Endothelial cell of umbilical vein (primary cell): ENCODE results near the gene SETD6. TPM values are rescaled to one million over a fixed set of nuclear protein-coding genes. Genes with fewer than 3 reads are reported as not detected.
A peak's percentile ranks its signal among the peaks of the same experiment; 100 is the strongest.

Source experiments
- BruUV-seq: library from RNA; stranded (reverse); fragments of 400-500 nt; replicated peaks from 2 replicates; lab custom pipeline; 2021; lab: Mats Ljungman, UMichigan
- CTCF ChIA-PET: fragments of 300-600, 350-600 bp; sonication (Branson Sonifier 250); formaldehyde crosslinking; loops from one replicate; lab custom pipeline; 2021; ENCODE audit warnings: antibody characterized with exemption, inconsistent platforms; lab: Charles Lee
- POLR2A ChIA-PET: fragments of 300-600, 350-600 bp; sonication (Branson Sonifier 250); formaldehyde crosslinking; loops from one replicate; lab custom pipeline; 2021; ENCODE audit warnings: antibody characterized with exemption, inconsistent platforms; lab: Charles Lee
- DNase-seq: peaks from one replicate; pipeline ENCODE4 v3.0.0-alpha.2; 2011; ENCODE audit warnings: low read depth, low spot score
- FAIRE-seq: peaks from 2 replicates; lab custom pipeline; 2011; peaks lifted over from hg19 to GRCh38; lab: Jason Lieb, UNC
- H2AFZ ChIP-seq: 2 replicates; pipeline ENCODE4 v1.6.0; 2012; ENCODE audit warnings: low read depth, low read length, control low read depth, inconsistent platforms
- H3K27ac ChIP-seq: 2 replicates; pipeline ENCODE4 v1.5.1; 2011; ENCODE audit warnings: low read depth, mild to moderate bottlenecking, control low read depth, low read length, moderate library complexity; ENCODE audit not compliant: insufficient read depth
- H3K27me3 ChIP-seq, 2 experiments: 2 replicates each; pipeline versions ENCODE4 v1.6.0 to v1.6.1; 2011; ENCODE audit warnings: low read length in 2 of 2, mixed read lengths in 1 of 2; ENCODE audit not compliant: control insufficient read depth in 2 of 2, insufficient read depth in 2 of 2
- H3K36me3 ChIP-seq, 2 experiments: 2 replicates in 1 of 2; 3 replicates in 1 of 2; pipeline ENCODE4 v1.5.1; 2011; ENCODE audit warnings: low read length in 2 of 2, mild to moderate bottlenecking in 1 of 2, moderate library complexity in 1 of 2; ENCODE audit not compliant: control insufficient read depth in 2 of 2, insufficient read depth in 2 of 2; ENCODE audit errors: extremely low read depth in 1 of 2
- H3K4me1 ChIP-seq: 3 replicates; pipeline ENCODE4 v1.5.1; 2011; ENCODE audit warnings: mild to moderate bottlenecking, low read length; ENCODE audit not compliant: control insufficient read depth, insufficient read depth; ENCODE audit errors: extremely low read depth
- H3K4me2 ChIP-seq: 2 replicates; pipeline ENCODE4 v1.6.1; 2011; ENCODE audit warnings: low read length, control low read depth, mixed read lengths; ENCODE audit not compliant: insufficient read depth
- H3K4me3 ChIP-seq, 3 experiments: fragments of 200-600 bp in 1 of 3; sonication (generic), shearing (Covaris generic) in 1 of 3; replicated peaks in 1 of 3; 2 replicates each; pipeline ENCODE4 v1.5.1; 2011 to 2016; ENCODE audit warnings: control low read depth in 3 of 3, low read length in 3 of 3, mild to moderate bottlenecking in 2 of 3, inconsistent platforms in 1 of 3, low read depth in 1 of 3, moderate library complexity in 1 of 3; ENCODE audit not compliant: insufficient read depth in 1 of 3
- H3K79me2 ChIP-seq: 2 replicates; pipeline ENCODE4 v1.6.0; 2012; ENCODE audit warnings: low read length, inconsistent platforms; ENCODE audit not compliant: control insufficient read depth, insufficient read depth
- H3K9ac ChIP-seq: replicated peaks from 2 replicates; pipeline ENCODE3; 2011; ENCODE audit warnings: low read length, control low read depth; ENCODE audit not compliant: insufficient read depth; ENCODE audit errors: extremely low read depth
- H3K9me1 ChIP-seq: replicated peaks from 3 replicates; pipeline ENCODE4 v1.6.0; 2011; ENCODE audit warnings: mild to moderate bottlenecking, low read length; ENCODE audit not compliant: control insufficient read depth, insufficient read depth; ENCODE audit errors: extremely low read depth
- H3K9me3 ChIP-seq: replicated peaks from 2 replicates; pipeline ENCODE4 v1.5.1; 2012; ENCODE audit warnings: low read length, inconsistent platforms; ENCODE audit not compliant: control insufficient read depth, insufficient read depth
- H4K20me1 ChIP-seq: replicated peaks from 2 replicates; pipeline ENCODE3; 2011; ENCODE audit warnings: mild to moderate bottlenecking, low read length; ENCODE audit not compliant: control insufficient read depth, insufficient read depth; ENCODE audit errors: extremely low read depth
- EZH2 ChIP-seq: IDR thresholded peaks from 2 replicates; pipeline ENCODE4 v1.6.1; 2012; ENCODE audit warnings: borderline replicate concordance, low read depth, mild to moderate bottlenecking, moderate library complexity, low read length, inconsistent platforms; ENCODE audit not compliant: severe bottlenecking
- FOS ChIP-seq: IDR thresholded peaks from 2 replicates; pipeline ENCODE4 v1.6.1; 2011; ENCODE audit warnings: mild to moderate bottlenecking, low read length, moderate library complexity, borderline replicate concordance; ENCODE audit not compliant: insufficient read depth
- GATA2 ChIP-seq: IDR thresholded peaks from 2 replicates; pipeline ENCODE4 v1.7.0; 2011; ENCODE audit warnings: low read depth, mild to moderate bottlenecking, moderate library complexity, mixed read lengths, low read length; ENCODE audit not compliant: insufficient read length, insufficient read depth
- JUN ChIP-seq: IDR thresholded peaks from 2 replicates; pipeline ENCODE4 v1.6.1; 2011; ENCODE audit warnings: borderline replicate concordance, low read depth; ENCODE audit not compliant: insufficient read length, insufficient read depth
- MYC ChIP-seq: IDR thresholded peaks from one replicate; pipeline ENCODE4 v1.6.1; 2011; ENCODE audit warnings: mild to moderate bottlenecking, low read depth, low read length
- POLR2A ChIP-seq: IDR thresholded peaks from 2 replicates; pipeline ENCODE4 v1.6.1; 2012; ENCODE audit warnings: low read depth, mild to moderate bottlenecking, control low read depth, low read length
- POLR2AphosphoS5 ChIP-seq: IDR thresholded peaks from 2 replicates; pipeline ENCODE4 v1.6.1; 2012; ENCODE audit warnings: low read depth, mild to moderate bottlenecking, control low read depth, low read length, moderate library complexity; ENCODE audit not compliant: insufficient read depth
- dilution Hi-C: fragments of 300-500 bp; cut with MboI; formaldehyde crosslinking; loops from one replicate; pipeline ENCODE4 v1.15.0; 2019; ENCODE audit warnings: low sequenced_read_pairs; ENCODE audit not compliant: extremely low pct_ligation_motif_present
- intact Hi-C: fragments of 100-400 bp; cut with micrococcal nuclease; formaldehyde crosslinking; loops from one replicate; pipeline ENCODE4 v1.10.0; 2022
- polyA plus RNA-seq, 4 experiments: library from polyadenylated mRNA; depleted of rRNA in 3 of 4; stranded (reverse) in 3 of 4; unstranded in 1 of 4; fragments of >200 nt; gene quantifications; 2 replicates each; pipeline versions ENCODE4 v1.2.1 to v1.2.3, GENCODE V29; 2011 to 2012; ENCODE audit warnings: missing spikeins in 1 of 4
- total RNA-seq: library from RNA; stranded (reverse); gene quantifications from 2 replicates; pipeline ENCODE4 v1.2.3, GENCODE V29; 2021
- TF ChIP-seq, protein P1 (sequence below), 2 donors: IDR thresholded peaks; 1 replicate in 1 of 2; 2 replicates in 1 of 2; pipeline ENCODE4 v1.5.1; 2011; ENCODE audit warnings: low read length in 2 of 2, mild to moderate bottlenecking in 2 of 2, moderate library complexity in 2 of 2, control low read depth in 1 of 2, inconsistent platforms in 1 of 2, low read depth in 1 of 2; ENCODE audit not compliant: insufficient read depth in 1 of 2; ENCODE audit errors: extremely low read depth in 1 of 2
- TF ChIP-seq, protein P2 (sequence below): IDR thresholded peaks from 2 replicates; pipeline ENCODE4 v1.6.1; 2011; ENCODE audit not compliant: insufficient read depth, insufficient read length

Gene SETD6
- total and polyA plus RNA-seq, 2 donors (not counting 3 experiments of a cell fraction or from before 2014, with no cell fraction given): 10.2 to 16.4 TPM

DNA sequence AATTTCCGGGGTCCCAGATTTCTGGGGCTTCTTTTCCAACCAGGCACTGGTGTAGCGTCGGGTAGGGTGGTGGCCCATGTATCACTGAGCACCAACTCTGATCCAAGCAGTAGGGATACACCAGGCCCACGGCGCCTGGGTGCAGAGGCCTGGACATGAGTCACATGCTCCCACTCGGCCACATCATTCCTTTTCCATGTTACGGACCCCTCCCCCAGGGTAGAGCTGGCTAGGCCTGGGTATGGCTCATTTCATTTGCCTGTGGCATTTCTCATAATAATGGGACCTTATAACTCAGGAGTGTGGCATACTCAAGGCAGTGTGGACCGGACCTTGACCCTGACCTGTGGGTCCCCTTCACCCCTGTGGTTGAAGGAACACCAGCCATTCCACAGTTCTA is 33.4 kb upstream of the SETD6 start:
- FAIRE-seq (no peak), DNase-seq (no peak)
- no TSS peak for BruUV-seq
- POLR2A ChIA-PET: no interaction called here
- Histone ChIP-seq H4K20me1 (no peaks in the 10 kb centered on the region), H3K79me2 (no peaks in the 10 kb centered on the region), H3K27ac (no peak overlapping the region), H3K4me3 (no peak overlapping the region), H3K4me1 (no peaks in the 10 kb centered on the region), H2AFZ (peak overlapping the region; percentile 68), H3K9ac (no peak overlapping the region), H3K4me2 (no peak overlapping the region), H3K9me1 (no peaks in the 10 kb centered on the region), H3K27me3 (no peaks in the 10 kb centered on the region), H3K36me3 (no peaks in the 10 kb centered on the region), H3K9me3 (no peaks in the 10 kb centered on the region)
- intact Hi-C loops (no loop called here), dilution Hi-C loops (no loop called here)
- TF ChIP-seq JUN (no peak), GATA2 (no peak), EZH2 (no peak), MYC (no peak), POLR2A (no peak), POLR2AphosphoS5 (no peak), FOS (no peak)
- TF ChIP-seq, protein P1, sequence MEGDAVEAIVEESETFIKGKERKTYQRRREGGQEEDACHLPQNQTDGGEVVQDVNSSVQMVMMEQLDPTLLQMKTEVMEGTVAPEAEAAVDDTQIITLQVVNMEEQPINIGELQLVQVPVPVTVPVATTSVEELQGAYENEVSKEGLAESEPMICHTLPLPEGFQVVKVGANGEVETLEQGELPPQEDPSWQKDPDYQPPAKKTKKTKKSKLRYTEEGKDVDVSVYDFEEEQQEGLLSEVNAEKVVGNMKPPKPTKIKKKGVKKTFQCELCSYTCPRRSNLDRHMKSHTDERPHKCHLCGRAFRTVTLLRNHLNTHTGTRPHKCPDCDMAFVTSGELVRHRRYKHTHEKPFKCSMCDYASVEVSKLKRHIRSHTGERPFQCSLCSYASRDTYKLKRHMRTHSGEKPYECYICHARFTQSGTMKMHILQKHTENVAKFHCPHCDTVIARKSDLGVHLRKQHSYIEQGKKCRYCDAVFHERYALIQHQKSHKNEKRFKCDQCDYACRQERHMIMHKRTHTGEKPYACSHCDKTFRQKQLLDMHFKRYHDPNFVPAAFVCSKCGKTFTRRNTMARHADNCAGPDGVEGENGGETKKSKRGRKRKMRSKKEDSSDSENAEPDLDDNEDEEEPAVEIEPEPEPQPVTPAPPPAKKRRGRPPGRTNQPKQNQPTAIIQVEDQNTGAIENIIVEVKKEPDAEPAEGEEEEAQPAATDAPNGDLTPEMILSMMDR (IDR thresholded peaks at IDR 0.05; ENCODE audit: extremely low read depth in 1 of 2, insufficient read depth in 1 of 2, low read depth in 1 of 2, low read length in 2 of 2): no peak
- TF ChIP-seq, protein P2, sequence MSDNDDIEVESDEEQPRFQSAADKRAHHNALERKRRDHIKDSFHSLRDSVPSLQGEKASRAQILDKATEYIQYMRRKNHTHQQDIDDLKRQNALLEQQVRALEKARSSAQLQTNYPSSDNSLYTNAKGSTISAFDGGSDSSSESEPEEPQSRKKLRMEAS: no peak
- CTCF ChIA-PET: interaction anchor here (1.0 kb wide), 1 partner anchor 274 kb away, joined by 3 read pairs; no protein-coding TSS in a partner anchor
